HEK293 (cell line): ENCODE measurements around the gene FRY.

Source experiments
- CTCF ChIA-PET: fragments of 350-600 bp; formaldehyde crosslinking; extraction: SDS; loops from one replicate; lab custom pipeline; 2021; ENCODE audit warnings: antibody characterized with exemption; lab: Yijun Ruan, JAX
- POLR2A ChIA-PET: fragments of 300-600 bp; formaldehyde crosslinking; extraction: SDS; loops from one replicate; lab custom pipeline; 2020; ENCODE audit warnings: antibody characterized with exemption, inconsistent platforms; lab: Yijun Ruan, JAX
- H3K27ac ChIP-seq: fragments of 200-500 bp; sonication (Bioruptor generic); 2 replicates; pipeline ENCODE4 v1.5.1; 2014; ENCODE audit warnings: low read depth, low read length, control low read depth, inconsistent platforms; ENCODE audit errors: extremely low read depth
- H3K36me3 ChIP-seq, 2 experiments: fragments of 200-500 bp in 1 of 2; sonication (Bioruptor generic) in 1 of 2; 1 replicate in 1 of 2; 2 replicates in 1 of 2; pipeline ENCODE4 v1.5.1; 2014 to 2017; ENCODE audit warnings: inconsistent platforms in 2 of 2, low read length in 2 of 2; ENCODE audit not compliant: control insufficient read depth in 2 of 2, insufficient read depth in 1 of 2
- H3K4me1 ChIP-seq: fragments of 200-500 bp; sonication (Bioruptor generic); 2 replicates; pipeline ENCODE4 v1.5.1; 2014; ENCODE audit warnings: mild to moderate bottlenecking, low read length, inconsistent platforms; ENCODE audit not compliant: control insufficient read depth, insufficient read depth
- H3K4me3 ChIP-seq: 2 replicates; pipeline ENCODE4 v1.5.1; 2011; ENCODE audit warnings: low read depth, mild to moderate bottlenecking, control low read depth, low read length, moderate library complexity
- H3K9me3 ChIP-seq: fragments of 200-500 bp; sonication (Bioruptor generic); 2 replicates; pipeline ENCODE4 v1.5.1; 2014; ENCODE audit warnings: low read depth, low read length, inconsistent platforms; ENCODE audit not compliant: control insufficient read depth, insufficient read depth
- GLIS2 ChIP-seq: fragments of 450-650 bp; formaldehyde crosslinking; IDR thresholded peaks from 2 replicates; pipeline ENCODE4 v1.5.1; 2016; ENCODE audit warnings: missing biosample characterization, missing genetic modification characterization
- HOXC10 ChIP-seq: sonication (generic); formaldehyde crosslinking; IDR thresholded peaks from 2 replicates; pipeline ENCODE4 v1.8.1; 2023; ENCODE audit warnings: mild to moderate bottlenecking, missing genetic modification reagents
- HOXD13 ChIP-seq: sonication (generic); formaldehyde crosslinking; IDR thresholded peaks from 2 replicates; pipeline ENCODE4 v1.8.0; 2022; ENCODE audit warnings: missing genetic modification reagents, borderline replicate concordance
- IKZF3 ChIP-seq: fragments of 450-650 bp; IDR thresholded peaks from 2 replicates; pipeline ENCODE4 v1.5.0; 2018; ENCODE audit warnings: missing biosample characterization, mild to moderate bottlenecking, missing genetic modification characterization, moderate library complexity
- KLF16 ChIP-seq: fragments of 450-650 bp; formaldehyde crosslinking; IDR thresholded peaks from 2 replicates; pipeline ENCODE4 v1.5.1; 2017; ENCODE audit warnings: missing biosample characterization, missing genetic modification characterization
- KLF9 ChIP-seq: fragments of 450-650 bp; formaldehyde crosslinking; IDR thresholded peaks from 2 replicates; pipeline ENCODE4 v1.5.1; 2016; ENCODE audit warnings: missing biosample characterization, missing genetic modification characterization, low read depth
- PBX3 ChIP-seq: sonication (generic); formaldehyde crosslinking; IDR thresholded peaks from 2 replicates; pipeline ENCODE4 v1.8.1; 2022; ENCODE audit warnings: mild to moderate bottlenecking, moderate library complexity, missing genetic modification reagents
- SCRT1 ChIP-seq: fragments of 450-650 bp; formaldehyde crosslinking; IDR thresholded peaks from 2 replicates; pipeline ENCODE4 v1.5.1; 2016; ENCODE audit warnings: missing biosample characterization, missing genetic modification characterization, borderline replicate concordance
- TRIM28 ChIP-seq: IDR thresholded peaks from 2 replicates; pipeline ENCODE4 v1.6.1; 2011; ENCODE audit warnings: low read length, control low read depth, borderline replicate concordance
- ZBTB7A ChIP-seq: fragments of 450-650 bp; formaldehyde crosslinking; IDR thresholded peaks from 2 replicates; pipeline ENCODE4 v1.5.1; 2016; ENCODE audit warnings: low read depth, missing biosample characterization, missing genetic modification characterization
- ZFP41 ChIP-seq: fragments of 450-650 bp; formaldehyde crosslinking; IDR thresholded peaks from 2 replicates; pipeline ENCODE4 v1.5.1; 2016; ENCODE audit warnings: missing biosample characterization, missing genetic modification characterization, borderline replicate concordance
- ZNF10 ChIP-seq: fragments of 450-650 bp; formaldehyde crosslinking; IDR thresholded peaks from 2 replicates; pipeline ENCODE4 v1.5.1; 2017; ENCODE audit warnings: missing biosample characterization, missing genetic modification characterization
- ZNF155 ChIP-seq: fragments of 450-650 bp; formaldehyde crosslinking; IDR thresholded peaks from 2 replicates; pipeline ENCODE4 v1.5.1; 2016; ENCODE audit warnings: missing biosample characterization, missing genetic modification characterization
- ZNF175 ChIP-seq: fragments of 450-650 bp; formaldehyde crosslinking; IDR thresholded peaks from 2 replicates; pipeline ENCODE4 v1.5.1; 2016; ENCODE audit warnings: missing biosample characterization, missing genetic modification characterization
- ZNF184 ChIP-seq: fragments of 450-650 bp; IDR thresholded peaks from 2 replicates; pipeline ENCODE4 v1.5.1; 2018; ENCODE audit warnings: missing biosample characterization, mild to moderate bottlenecking, missing genetic modification characterization
- ZNF223 ChIP-seq: fragments of 450-650 bp; formaldehyde crosslinking; IDR thresholded peaks from 2 replicates; pipeline ENCODE4 v1.5.1; 2016; ENCODE audit warnings: missing biosample characterization, missing genetic modification characterization
- ZNF266 ChIP-seq: fragments of 450-650 bp; formaldehyde crosslinking; IDR thresholded peaks from 2 replicates; pipeline ENCODE4 v1.5.1; 2016; ENCODE audit warnings: missing biosample characterization, missing genetic modification characterization, low read depth
- ZNF302 ChIP-seq: fragments of 450-650 bp; formaldehyde crosslinking; IDR thresholded peaks from 2 replicates; pipeline ENCODE4 v1.5.1; 2016; ENCODE audit warnings: missing biosample characterization, missing genetic modification characterization, low read depth
- ZNF366 ChIP-seq: fragments of 450-650 bp; formaldehyde crosslinking; conservative IDR thresholded peaks from 2 replicates; pipeline ENCODE4 v1.5.1; 2016; ENCODE audit warnings: missing biosample characterization, missing genetic modification characterization
- ZNF48 ChIP-seq: fragments of 450-650 bp; formaldehyde crosslinking; IDR thresholded peaks from 2 replicates; pipeline ENCODE4 v1.5.1; 2016; ENCODE audit warnings: missing biosample characterization, missing genetic modification characterization
- ZNF549 ChIP-seq: fragments of 450-650 bp; IDR thresholded peaks from 2 replicates; pipeline ENCODE4 v1.5.1; 2018; ENCODE audit warnings: missing biosample characterization, missing genetic modification characterization, mild to moderate bottlenecking, inconsistent platforms, moderate library complexity
- ZNF701 ChIP-seq: fragments of 450-650 bp; formaldehyde crosslinking; IDR thresholded peaks from 2 replicates; pipeline ENCODE4 v1.5.1; 2016; ENCODE audit warnings: missing biosample characterization, missing genetic modification characterization
- ZNF830 ChIP-seq: fragments of 450-650 bp; IDR thresholded peaks from 2 replicates; pipeline ENCODE4 v1.5.0; 2018; ENCODE audit warnings: missing biosample characterization, missing genetic modification characterization, low read depth, mild to moderate bottlenecking, moderate library complexity
- TF ChIP-seq, protein P1 (sequence below): fragments of 450-650 bp; formaldehyde crosslinking; IDR thresholded peaks from 2 replicates; pipeline ENCODE4 v1.5.1; 2016; ENCODE audit warnings: missing biosample characterization, missing genetic modification characterization, borderline replicate concordance
- TF ChIP-seq, protein P2 (sequence below): fragments of 450-650 bp; formaldehyde crosslinking; conservative IDR thresholded peaks from 2 replicates; pipeline ENCODE4 v1.5.1; 2016; ENCODE audit warnings: low read depth, missing biosample characterization, missing genetic modification characterization
- TF ChIP-seq, protein P3 (sequence below): fragments of 450-650 bp; formaldehyde crosslinking; IDR thresholded peaks from 2 replicates; pipeline ENCODE4 v1.5.1; 2016; ENCODE audit warnings: missing biosample characterization, missing genetic modification characterization

Gene FRY

DNA sequence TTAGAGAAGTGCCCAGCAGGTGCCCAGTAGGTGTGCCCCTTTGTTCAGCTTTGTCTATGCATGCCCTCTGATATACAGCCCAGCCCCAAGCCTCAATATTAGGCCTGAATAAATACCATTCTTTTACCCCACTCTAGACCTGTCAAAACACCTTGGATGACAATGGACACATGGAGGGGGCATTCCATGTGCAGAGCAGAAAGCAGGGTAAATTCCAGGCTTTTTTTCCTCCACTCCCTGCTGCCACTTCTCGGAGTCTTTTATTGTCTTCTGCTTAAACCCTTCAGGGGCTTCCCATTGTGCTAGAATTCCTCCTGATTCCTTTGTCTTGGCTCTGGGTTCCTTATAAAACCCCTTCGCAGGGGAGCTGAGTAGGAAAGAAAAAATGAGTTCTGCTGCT, 5.8 kb upstream of the FRY start (continued):
- TF ChIP-seq ZBTB7A (tag by site-specific recombination), result no peak
- TF ChIP-seq KLF16 (tag by site-specific recombination), result no peak

DNA sequence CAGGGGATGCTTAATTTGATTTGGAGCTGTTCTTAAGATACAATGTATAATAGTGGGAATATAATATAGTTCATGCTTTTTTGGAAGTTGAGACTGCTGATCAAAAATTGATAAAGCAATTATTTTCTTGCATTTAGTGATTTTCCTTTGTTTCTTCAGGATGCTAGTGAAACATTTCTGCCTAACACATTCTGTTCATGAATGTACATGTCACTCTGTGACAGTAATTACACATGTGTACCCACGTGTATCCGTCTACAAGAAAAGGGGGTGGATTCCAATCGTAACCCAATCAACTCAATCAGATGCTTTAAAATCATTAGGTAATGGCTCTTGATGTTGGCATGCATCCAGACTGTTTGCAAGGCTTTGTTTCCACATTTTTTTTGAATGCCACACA, 5.0 kb upstream of the FRY start:
- CTCF ChIA-PET, result no interaction called here
- POLR2A ChIA-PET, result no interaction called here
- no peak overlapping the region for H3K27ac ChIP-seq
- H3K4me3 ChIP-seq, result no peak overlapping the region
- no peaks in the 10 kb centered on the region for H3K4me1 ChIP-seq
- no peaks in the 10 kb centered on the region for H3K36me3 ChIP-seq
- TF ChIP-seq, protein P1, sequence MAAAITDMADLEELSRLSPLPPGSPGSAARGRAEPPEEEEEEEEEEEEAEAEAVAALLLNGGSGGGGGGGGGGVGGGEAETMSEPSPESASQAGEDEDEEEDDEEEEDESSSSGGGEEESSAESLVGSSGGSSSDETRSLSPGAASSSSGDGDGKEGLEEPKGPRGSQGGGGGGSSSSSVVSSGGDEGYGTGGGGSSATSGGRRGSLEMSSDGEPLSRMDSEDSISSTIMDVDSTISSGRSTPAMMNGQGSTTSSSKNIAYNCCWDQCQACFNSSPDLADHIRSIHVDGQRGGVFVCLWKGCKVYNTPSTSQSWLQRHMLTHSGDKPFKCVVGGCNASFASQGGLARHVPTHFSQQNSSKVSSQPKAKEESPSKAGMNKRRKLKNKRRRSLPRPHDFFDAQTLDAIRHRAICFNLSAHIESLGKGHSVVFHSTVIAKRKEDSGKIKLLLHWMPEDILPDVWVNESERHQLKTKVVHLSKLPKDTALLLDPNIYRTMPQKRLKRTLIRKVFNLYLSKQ (tag by site-specific recombination), result no peak
- TF ChIP-seq ZNF155 (no peak), ZNF184 (tag by site-specific recombination) (no peak), TRIM28 (no peak), ZFP41 (tag by site-specific recombination) (no peak), HOXD13 (CRISPR knock-in tag) (no peak), ZNF10 (tag by site-specific recombination) (no peak), ZNF549 (tag by site-specific recombination) (no peak), GLIS2 (tag by site-specific recombination) (no peak), SCRT1 (tag by site-specific recombination) (no peak), ZNF366 (tag by site-specific recombination) (no peak), ZNF223 (tag by site-specific recombination) (no peak), ZNF302 (tag by site-specific recombination) (no peak)
- TF ChIP-seq, protein P2, sequence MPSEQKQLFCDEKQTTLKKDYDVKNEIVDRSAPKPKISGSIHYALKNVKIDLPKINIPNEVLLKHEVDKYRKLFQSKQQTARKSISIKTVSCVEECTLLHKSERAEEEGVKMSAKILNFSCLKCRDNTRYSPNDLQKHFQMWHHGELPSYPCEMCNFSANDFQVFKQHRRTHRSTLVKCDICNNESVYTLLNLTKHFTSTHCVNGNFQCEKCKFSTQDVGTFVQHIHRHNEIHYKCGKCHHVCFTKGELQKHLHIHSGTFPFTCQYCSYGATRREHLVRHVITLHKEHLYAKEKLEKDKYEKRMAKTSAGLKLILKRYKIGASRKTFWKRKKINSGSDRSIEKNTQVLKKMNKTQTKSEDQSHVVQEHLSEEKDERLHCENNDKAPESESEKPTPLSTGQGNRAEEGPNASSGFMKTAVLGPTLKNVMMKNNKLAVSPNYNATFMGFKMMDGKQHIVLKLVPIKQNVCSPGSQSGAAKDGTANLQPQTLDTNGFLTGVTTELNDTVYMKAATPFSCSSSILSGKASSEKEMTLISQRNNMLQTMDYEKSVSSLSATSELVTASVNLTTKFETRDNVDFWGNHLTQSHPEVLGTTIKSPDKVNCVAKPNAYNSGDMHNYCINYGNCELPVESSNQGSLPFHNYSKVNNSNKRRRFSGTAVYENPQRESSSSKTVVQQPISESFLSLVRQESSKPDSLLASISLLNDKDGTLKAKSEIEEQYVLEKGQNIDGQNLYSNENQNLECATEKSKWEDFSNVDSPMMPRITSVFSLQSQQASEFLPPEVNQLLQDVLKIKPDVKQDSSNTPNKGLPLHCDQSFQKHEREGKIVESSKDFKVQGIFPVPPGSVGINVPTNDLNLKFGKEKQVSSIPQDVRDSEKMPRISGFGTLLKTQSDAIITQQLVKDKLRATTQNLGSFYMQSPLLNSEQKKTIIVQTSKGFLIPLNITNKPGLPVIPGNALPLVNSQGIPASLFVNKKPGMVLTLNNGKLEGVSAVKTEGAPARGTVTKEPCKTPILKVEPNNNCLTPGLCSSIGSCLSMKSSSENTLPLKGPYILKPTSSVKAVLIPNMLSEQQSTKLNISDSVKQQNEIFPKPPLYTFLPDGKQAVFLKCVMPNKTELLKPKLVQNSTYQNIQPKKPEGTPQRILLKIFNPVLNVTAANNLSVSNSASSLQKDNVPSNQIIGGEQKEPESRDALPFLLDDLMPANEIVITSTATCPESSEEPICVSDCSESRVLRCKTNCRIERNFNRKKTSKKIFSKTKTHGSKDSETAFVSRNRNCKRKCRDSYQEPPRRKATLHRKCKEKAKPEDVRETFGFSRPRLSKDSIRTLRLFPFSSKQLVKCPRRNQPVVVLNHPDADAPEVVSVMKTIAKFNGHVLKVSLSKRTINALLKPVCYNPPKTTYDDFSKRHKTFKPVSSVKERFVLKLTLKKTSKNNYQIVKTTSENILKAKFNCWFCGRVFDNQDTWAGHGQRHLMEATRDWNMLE (tag by site-specific recombination), result no peak
- TF ChIP-seq, protein P3, sequence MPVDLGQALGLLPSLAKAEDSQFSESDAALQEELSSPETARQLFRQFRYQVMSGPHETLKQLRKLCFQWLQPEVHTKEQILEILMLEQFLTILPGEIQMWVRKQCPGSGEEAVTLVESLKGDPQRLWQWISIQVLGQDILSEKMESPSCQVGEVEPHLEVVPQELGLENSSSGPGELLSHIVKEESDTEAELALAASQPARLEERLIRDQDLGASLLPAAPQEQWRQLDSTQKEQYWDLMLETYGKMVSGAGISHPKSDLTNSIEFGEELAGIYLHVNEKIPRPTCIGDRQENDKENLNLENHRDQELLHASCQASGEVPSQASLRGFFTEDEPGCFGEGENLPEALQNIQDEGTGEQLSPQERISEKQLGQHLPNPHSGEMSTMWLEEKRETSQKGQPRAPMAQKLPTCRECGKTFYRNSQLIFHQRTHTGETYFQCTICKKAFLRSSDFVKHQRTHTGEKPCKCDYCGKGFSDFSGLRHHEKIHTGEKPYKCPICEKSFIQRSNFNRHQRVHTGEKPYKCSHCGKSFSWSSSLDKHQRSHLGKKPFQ (tag by site-specific recombination), result no peak
- H3K9me3 ChIP-seq, result no peaks in the 10 kb centered on the region

- Histone ChIP-seq H3K4me1 (no peaks in the 10 kb centered on the region), H3K9me3 (no peaks in the 10 kb centered on the region), H3K27ac (no peak overlapping the region), H3K4me3 (no peak overlapping the region), H3K36me3 (no peaks in the 10 kb centered on the region)
- ChIA-PET POLR2A (no interaction called here), CTCF (no interaction called here)
- TF ChIP-seq ZNF175 (tag by site-specific recombination), result no peak
- TF ChIP-seq HOXC10 (CRISPR knock-in tag), result no peak
- no peak for TF ChIP-seq ZNF48 (tag by site-specific recombination)
- TF ChIP-seq PBX3 (CRISPR knock-in tag), result no peak
- TF ChIP-seq KLF9 (tag by site-specific recombination), result no peak
- no peak for TF ChIP-seq ZNF830 (tag by site-specific recombination)
- no peak for TF ChIP-seq ZNF266 (tag by site-specific recombination)
- no peak for TF ChIP-seq IKZF3
- no peak for TF ChIP-seq ZNF701 (tag by site-specific recombination)
Measured at GRCh38 chr13:32028711-32029110, 2.9 kb upstream of the FRY start.
